ENCODE data around the gene CROCC2. TPM values are rescaled to one million over a fixed set of nuclear protein-coding genes. Genes with fewer than 3 reads are reported as not detected.

CROCC2 gene
- total and polyA plus RNA-seq, 2 of the 13 experiments (the other 11 are each of a cell fraction or from before 2014, with no cell fraction given): not detected

DNA sequence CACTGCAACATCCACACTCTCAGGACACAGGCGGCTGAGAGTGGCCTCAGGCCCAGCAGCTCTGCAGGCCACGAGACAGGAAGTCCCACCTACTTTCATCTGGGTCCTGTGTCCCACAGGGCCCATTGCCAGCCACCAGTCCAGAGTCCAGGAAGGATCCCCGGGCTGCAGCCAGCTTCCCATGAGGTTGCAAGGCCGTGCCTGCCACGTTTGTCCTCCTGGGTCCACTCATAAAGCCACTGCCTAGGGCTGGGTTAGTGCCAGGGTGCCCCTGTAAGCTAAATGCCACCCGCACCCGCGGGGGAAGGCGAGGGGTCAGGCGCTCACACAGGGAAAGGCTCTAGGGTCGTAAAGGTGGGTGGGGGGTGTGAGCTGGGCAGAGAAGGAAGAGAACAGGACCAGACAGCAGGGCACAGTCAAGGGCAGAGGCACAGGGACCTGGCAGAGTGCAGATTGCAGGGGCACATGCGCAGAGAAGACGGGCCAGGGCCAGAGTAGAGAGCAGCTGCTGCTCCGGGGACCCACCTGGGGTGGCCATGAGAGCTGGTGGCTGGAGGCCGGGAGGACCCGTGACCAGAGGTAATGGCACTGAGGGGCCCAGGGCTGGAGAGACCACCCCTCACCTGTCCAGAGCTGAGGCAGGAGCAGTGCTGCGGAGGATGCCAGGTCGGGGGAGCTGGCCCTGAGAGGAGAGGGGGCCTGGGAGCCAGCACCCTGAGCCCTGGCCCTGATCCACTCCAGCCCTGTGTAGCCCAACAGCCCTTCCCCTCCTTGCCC is 29.5 kb upstream of the CROCC2 start (continued):
- TF ChIP-seq ZNF597 (CRISPR knock-in tag; IDR thresholded peaks at IDR 0.05) (no peak), KLF6 (CRISPR knock-in tag; IDR thresholded peaks at IDR 0.05) (peak; percentile 90), ZSCAN29 (CRISPR knock-in tag; conservative IDR thresholded peaks at IDR 0.05) (no peak), RFX3 (CRISPR knock-in tag; IDR thresholded peaks at IDR 0.05) (no peak), ZNF260 (CRISPR knock-in tag; IDR thresholded peaks at IDR 0.05; ENCODE audit: borderline replicate concordance, low read depth) (no peak), ZNF343 (CRISPR knock-in tag; IDR thresholded peaks at IDR 0.05) (peak; percentile 97), ZNF468 (CRISPR knock-in tag; IDR thresholded peaks at IDR 0.05) (no peak; the same call in 1 of the 2 replicates), ZNF558 (CRISPR knock-in tag; IDR thresholded peaks at IDR 0.05; ENCODE audit: borderline replicate concordance) (no peak), ZBTB25 (CRISPR knock-in tag; IDR thresholded peaks at IDR 0.05) (peak; percentile 91), ADNP (CRISPR knock-in tag; IDR thresholded peaks at IDR 0.05) (no peak), POGK (CRISPR knock-in tag; conservative IDR thresholded peaks at IDR 0.05) (no peak; the same call in 1 of the 2 replicates), ZNF841 (CRISPR knock-in tag; IDR thresholded peaks at IDR 0.05; ENCODE audit: borderline replicate concordance) (no peak), AHR (CRISPR knock-in tag; IDR thresholded peaks at IDR 0.05) (no peak; the same call in 1 of the 2 replicates), RFXAP (CRISPR knock-in tag; IDR thresholded peaks at IDR 0.05; ENCODE audit: borderline replicate concordance) (peak; percentile 79; the same call in 1 of the 2 replicates), ZNF207 (IDR thresholded peaks at IDR 0.05; ENCODE audit: borderline replicate concordance) (no peak), MAFK (conservative IDR thresholded peaks at IDR 0.05 in 1 of 2, IDR thresholded peaks at IDR 0.05 in 1 of 2; ENCODE audit: low read length in 2 of 2) (no peak), FUBP1 (CRISPR knock-in tag; IDR thresholded peaks at IDR 0.05; ENCODE audit: borderline replicate concordance) (no peak), ZMYM2 (CRISPR knock-in tag; IDR thresholded peaks at IDR 0.05) (peak; percentile 92)
- TF ChIP-seq, protein P1, sequence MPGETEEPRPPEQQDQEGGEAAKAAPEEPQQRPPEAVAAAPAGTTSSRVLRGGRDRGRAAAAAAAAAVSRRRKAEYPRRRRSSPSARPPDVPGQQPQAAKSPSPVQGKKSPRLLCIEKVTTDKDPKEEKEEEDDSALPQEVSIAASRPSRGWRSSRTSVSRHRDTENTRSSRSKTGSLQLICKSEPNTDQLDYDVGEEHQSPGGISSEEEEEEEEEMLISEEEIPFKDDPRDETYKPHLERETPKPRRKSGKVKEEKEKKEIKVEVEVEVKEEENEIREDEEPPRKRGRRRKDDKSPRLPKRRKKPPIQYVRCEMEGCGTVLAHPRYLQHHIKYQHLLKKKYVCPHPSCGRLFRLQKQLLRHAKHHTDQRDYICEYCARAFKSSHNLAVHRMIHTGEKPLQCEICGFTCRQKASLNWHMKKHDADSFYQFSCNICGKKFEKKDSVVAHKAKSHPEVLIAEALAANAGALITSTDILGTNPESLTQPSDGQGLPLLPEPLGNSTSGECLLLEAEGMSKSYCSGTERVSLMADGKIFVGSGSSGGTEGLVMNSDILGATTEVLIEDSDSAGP (CRISPR knock-in tag; IDR thresholded peaks at IDR 0.05; ENCODE audit: borderline replicate concordance): peak; percentile 84
- TF ChIP-seq, protein P2, sequence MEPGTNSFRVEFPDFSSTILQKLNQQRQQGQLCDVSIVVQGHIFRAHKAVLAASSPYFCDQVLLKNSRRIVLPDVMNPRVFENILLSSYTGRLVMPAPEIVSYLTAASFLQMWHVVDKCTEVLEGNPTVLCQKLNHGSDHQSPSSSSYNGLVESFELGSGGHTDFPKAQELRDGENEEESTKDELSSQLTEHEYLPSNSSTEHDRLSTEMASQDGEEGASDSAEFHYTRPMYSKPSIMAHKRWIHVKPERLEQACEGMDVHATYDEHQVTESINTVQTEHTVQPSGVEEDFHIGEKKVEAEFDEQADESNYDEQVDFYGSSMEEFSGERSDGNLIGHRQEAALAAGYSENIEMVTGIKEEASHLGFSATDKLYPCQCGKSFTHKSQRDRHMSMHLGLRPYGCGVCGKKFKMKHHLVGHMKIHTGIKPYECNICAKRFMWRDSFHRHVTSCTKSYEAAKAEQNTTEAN (CRISPR knock-in tag; conservative IDR thresholded peaks at IDR 0.05): peak; percentile 91

All from HepG2 (cell line).